Parathyroid adenoma (tissue), 2 donors: ENCODE data around the gene HOXD13.

ENCODE experiments used
- H2AFZ ChIP-seq: fragments of 300-600 bp; sonication (generic); one replicate; pipeline ENCODE4 v1.7.0; 2017; ENCODE audit warnings: antibody characterized with exemption, mild to moderate bottlenecking
- H3K27ac ChIP-seq: fragments of 300-600 bp; sonication (generic); one replicate; pipeline ENCODE4 v1.7.0; 2017
- H3K27me3 ChIP-seq: fragments of 300-600 bp; sonication (generic); one replicate; pipeline ENCODE4 v1.7.0; 2017; ENCODE audit warnings: low read length; ENCODE audit not compliant: control insufficient read depth, insufficient read depth
- H3K36me3 ChIP-seq: fragments of 300-600 bp; sonication (generic); one replicate; pipeline ENCODE4 v1.7.0; 2017; ENCODE audit warnings: low read length; ENCODE audit not compliant: control insufficient read depth, insufficient read depth
- H3K4me1 ChIP-seq: fragments of 300-600 bp; sonication (generic); one replicate; pipeline ENCODE4 v1.7.0; 2017; ENCODE audit warnings: control low read depth
- H3K4me2 ChIP-seq: fragments of 300-600 bp; sonication (generic); one replicate; pipeline ENCODE4 v1.7.0; 2017; ENCODE audit warnings: low read length
- H3K4me3 ChIP-seq: fragments of 300-600 bp; sonication (generic); one replicate; pipeline ENCODE4 v1.7.0; 2017; ENCODE audit warnings: low read depth, low read length
- H3K79me2 ChIP-seq: fragments of 300-600 bp; sonication (generic); one replicate; pipeline ENCODE4 v1.7.0; 2017; ENCODE audit warnings: control low read depth
- H3K9ac ChIP-seq: fragments of 300-600 bp; sonication (generic); one replicate; pipeline ENCODE4 v1.7.0; 2017; ENCODE audit warnings: mild to moderate bottlenecking
- H3K9me3 ChIP-seq: fragments of 300-600 bp; sonication (generic); one replicate; pipeline ENCODE4 v1.7.0; 2017; ENCODE audit warnings: low read length; ENCODE audit not compliant: control insufficient read depth
- CTCF ChIP-seq: fragments of 300-600 bp; sonication (generic); IDR thresholded peaks from one replicate; pipeline ENCODE4 v1.7.0; 2017; ENCODE audit warnings: antibody characterized with exemption, mild to moderate bottlenecking
- donor health status: primary hyperparathyroidism.

Gene HOXD13

GRCh38 chr2:176076796-176077195, 15.7 kb upstream of the HOXD13 start:
- no peak overlapping the region for H3K9ac ChIP-seq
- H3K9me3 ChIP-seq = peaks cover 2% of the 10 kb centered on the region
- no peak overlapping the region for H3K4me3 ChIP-seq
- H3K79me2 ChIP-seq = no peaks in the 10 kb centered on the region
- H3K36me3 ChIP-seq = no peaks in the 10 kb centered on the region
- H3K4me2 ChIP-seq = no peak overlapping the region
- H3K4me1 ChIP-seq = no peaks in the 10 kb centered on the region
- H2AFZ ChIP-seq = no peak overlapping the region
- H3K27me3 ChIP-seq = peaks cover 31% of the 10 kb centered on the region
- no peak for TF ChIP-seq CTCF
- no peak overlapping the region for H3K27ac ChIP-seq

- Histone ChIP-seq H3K4me1 (no peaks in the 10 kb centered on the region), H3K36me3 (no peaks in the 10 kb centered on the region), H3K27ac (no peak overlapping the region), H3K9me3 (peaks cover 5% of the 10 kb centered on the region), H3K4me2 (no peak overlapping the region), H2AFZ (no peak overlapping the region), H3K79me2 (no peaks in the 10 kb centered on the region), H3K9ac (no peak overlapping the region), H3K4me3 (no peak overlapping the region), H3K27me3 (peaks cover 40% of the 10 kb centered on the region)
- no peak for TF ChIP-seq CTCF
Measured at GRCh38 chr2:176078541-176079284, 13.8 kb upstream of the HOXD13 start.

GRCh38 chr2:176079285-176079830, 13.2 kb upstream of the HOXD13 start:
- Histone ChIP-seq H3K36me3 (no peaks in the 10 kb centered on the region), H3K27ac (no peak overlapping the region), H3K79me2 (no peaks in the 10 kb centered on the region), H3K9me3 (peaks cover 5% of the 10 kb centered on the region), H3K4me2 (no peak overlapping the region), H3K4me3 (no peak overlapping the region), H3K9ac (no peak overlapping the region), H2AFZ (no peak overlapping the region), H3K27me3 (peaks cover 44% of the 10 kb centered on the region), H3K4me1 (no peaks in the 10 kb centered on the region)
- no peak for TF ChIP-seq CTCF

GRCh38 chr2:176079831-176080539, 12.5 kb upstream of the HOXD13 start:
- no peak overlapping the region for H2AFZ ChIP-seq
- no peaks in the 10 kb centered on the region for H3K36me3 ChIP-seq
- H3K79me2 ChIP-seq = no peaks in the 10 kb centered on the region
- TF ChIP-seq CTCF = peak; percentile 12
- peaks cover 5% of the 10 kb centered on the region for H3K9me3 ChIP-seq
- H3K9ac ChIP-seq = no peak overlapping the region
- no peak overlapping the region for H3K27ac ChIP-seq
- peaks cover 44% of the 10 kb centered on the region for H3K27me3 ChIP-seq
- no peak overlapping the region for H3K4me3 ChIP-seq
- H3K4me1 ChIP-seq = no peaks in the 10 kb centered on the region
- H3K4me2 ChIP-seq = no peak overlapping the region
